RCC 7860 (cell line): ENCODE data around the gene DIDO1.

Experiments used
- DNase-seq: peaks from one replicate; pipeline ENCODE4 v3.0.0-alpha.2; 2015; ENCODE audit warnings: low spot score
- FAIRE-seq: peaks from 2 replicates; lab custom pipeline; 2012; peaks lifted over from hg19 to GRCh38; lab: Jason Lieb, UNC

DIDO1 gene

GRCh38 chr20:62898093-62898964 is 28.0 kb downstream of the DIDO1 start:
- no peak for FAIRE-seq
- no peak for DNase-seq

- FAIRE-seq (no peak), DNase-seq (no peak)
Measured at GRCh38 chr20:62897666-62898065, 28.6 kb downstream of the DIDO1 start.

GRCh38 chr20:62896526-62896925 is 29.8 kb downstream of the DIDO1 start:
- no peak for DNase-seq
- no peak for FAIRE-seq

GRCh38 chr20:62895539-62895938 is 30.8 kb downstream of the DIDO1 start:
- no peak for FAIRE-seq
- no peak for DNase-seq

- FAIRE-seq (no peak), DNase-seq (no peak)
Measured at GRCh38 chr20:62894261-62894660, 32.0 kb downstream of the DIDO1 start.

GRCh38 chr20:62893700-62894099 is 32.6 kb downstream of the DIDO1 start:
- FAIRE-seq: no peak
- DNase-seq: no peak

GRCh38 chr20:62892348-62893304 is 33.7 kb downstream of the DIDO1 start:
- DNase-seq (no peak), FAIRE-seq (no peak)

- DNase-seq (no peak), FAIRE-seq (no peak)
Measured at GRCh38 chr20:62891111-62891510, 35.2 kb downstream of the DIDO1 start.

- FAIRE-seq: no peak
Measured at GRCh38 chr20:62890444-62890843, 35.9 kb downstream of the DIDO1 start.

GRCh38 chr20:62889871-62890270 is 36.4 kb downstream of the DIDO1 start:
- no peak for DNase-seq
- no peak for FAIRE-seq

More at GRCh38 chr20:62890444-62890843, 35.9 kb downstream of the DIDO1 start:
- no peak for DNase-seq

- DNase-seq: no peak
- FAIRE-seq: no peak
Measured at GRCh38 chr20:62889411-62889810, 36.9 kb downstream of the DIDO1 start.

GRCh38 chr20:62888910-62889309 is 37.4 kb downstream of the DIDO1 start:
- no peak for FAIRE-seq
- no peak for DNase-seq

GRCh38 chr20:62888406-62888805 is 37.9 kb downstream of the DIDO1 start:
- DNase-seq (no peak), FAIRE-seq (no peak)

- no peak for DNase-seq
- no peak for FAIRE-seq
Measured at GRCh38 chr20:62887860-62888239, 38.5 kb downstream of the DIDO1 start.

GRCh38 chr20:62887152-62887859 is 39.0 kb downstream of the DIDO1 start:
- FAIRE-seq: no peak

GRCh38 chr20:62886709-62887058 is 39.6 kb downstream of the DIDO1 start:
- DNase-seq: no peak
- FAIRE-seq: no peak

More at GRCh38 chr20:62887152-62887859, 39.0 kb downstream of the DIDO1 start:
- no peak for DNase-seq

- DNase-seq: no peak
- no peak for FAIRE-seq
Measured at GRCh38 chr20:62885896-62886708, 40.2 kb downstream of the DIDO1 start.

- no peak for FAIRE-seq
- no peak for DNase-seq
Measured at GRCh38 chr20:62885046-62885895, 41.0 kb downstream of the DIDO1 start.

- DNase-seq (no peak), FAIRE-seq (no peak)
Measured at GRCh38 chr20:62884556-62884955, 41.7 kb downstream of the DIDO1 start.
